ENCODE measurements around the gene NPHP3. TPM values are rescaled to one million over a fixed set of nuclear protein-coding genes. Genes with fewer than 3 reads are reported as not detected.
A peak's percentile ranks its signal among the peaks of the same experiment; 100 is the strongest.

Gene NPHP3
- total and polyA plus RNA-seq, 3 donors from 2014 or later, result 17.7 to 41.2 (median 40.9) TPM

DNA sequence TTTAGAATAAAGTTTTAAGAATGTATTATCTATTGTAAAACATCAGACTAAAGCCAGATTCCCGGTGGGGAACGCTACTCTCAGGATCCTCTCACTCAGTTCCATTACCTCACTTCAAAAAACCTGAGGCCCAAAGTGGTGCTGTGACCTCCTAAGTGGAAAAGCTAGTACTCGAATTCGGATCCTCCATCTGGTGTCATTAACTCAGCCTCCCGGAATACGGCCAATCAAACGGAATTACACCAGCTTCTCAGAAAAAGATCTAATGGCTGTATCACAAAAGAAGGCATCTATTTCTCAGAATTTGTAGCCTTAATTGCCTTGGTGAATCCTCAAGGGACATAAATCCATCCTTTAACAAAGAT lies 63.2 kb downstream of the NPHP3 start:
- Histone ChIP-seq H3K36me3 (ENCODE audit: low read depth, missing control alignments) (no peaks in the 10 kb centered on the region), H3K27me3 (no peaks in the 10 kb centered on the region), H3K9me3 (no peaks in the 10 kb centered on the region), H3K4me3 (peak overlapping the region; percentile 81 to 96), H3K27ac (peak overlapping the region; percentile 89 to 90), H3K4me1 (peaks cover 17% of the 10 kb centered on the region)
- WGBS, 2 donors, result 2 to 3% methylated on average over 7 of the region's 7 CpGs
- intact Hi-C loops (cut with DNase I; ENCODE audit: low total_unique reads), result no loop called here
- DNase-seq, result peak; percentile 42
- no peak for TF ChIP-seq POLR2A (IDR thresholded peaks at IDR 0.05)
- TF ChIP-seq, protein P1, sequence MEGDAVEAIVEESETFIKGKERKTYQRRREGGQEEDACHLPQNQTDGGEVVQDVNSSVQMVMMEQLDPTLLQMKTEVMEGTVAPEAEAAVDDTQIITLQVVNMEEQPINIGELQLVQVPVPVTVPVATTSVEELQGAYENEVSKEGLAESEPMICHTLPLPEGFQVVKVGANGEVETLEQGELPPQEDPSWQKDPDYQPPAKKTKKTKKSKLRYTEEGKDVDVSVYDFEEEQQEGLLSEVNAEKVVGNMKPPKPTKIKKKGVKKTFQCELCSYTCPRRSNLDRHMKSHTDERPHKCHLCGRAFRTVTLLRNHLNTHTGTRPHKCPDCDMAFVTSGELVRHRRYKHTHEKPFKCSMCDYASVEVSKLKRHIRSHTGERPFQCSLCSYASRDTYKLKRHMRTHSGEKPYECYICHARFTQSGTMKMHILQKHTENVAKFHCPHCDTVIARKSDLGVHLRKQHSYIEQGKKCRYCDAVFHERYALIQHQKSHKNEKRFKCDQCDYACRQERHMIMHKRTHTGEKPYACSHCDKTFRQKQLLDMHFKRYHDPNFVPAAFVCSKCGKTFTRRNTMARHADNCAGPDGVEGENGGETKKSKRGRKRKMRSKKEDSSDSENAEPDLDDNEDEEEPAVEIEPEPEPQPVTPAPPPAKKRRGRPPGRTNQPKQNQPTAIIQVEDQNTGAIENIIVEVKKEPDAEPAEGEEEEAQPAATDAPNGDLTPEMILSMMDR (IDR thresholded peaks at IDR 0.05), result no peak

DNA sequence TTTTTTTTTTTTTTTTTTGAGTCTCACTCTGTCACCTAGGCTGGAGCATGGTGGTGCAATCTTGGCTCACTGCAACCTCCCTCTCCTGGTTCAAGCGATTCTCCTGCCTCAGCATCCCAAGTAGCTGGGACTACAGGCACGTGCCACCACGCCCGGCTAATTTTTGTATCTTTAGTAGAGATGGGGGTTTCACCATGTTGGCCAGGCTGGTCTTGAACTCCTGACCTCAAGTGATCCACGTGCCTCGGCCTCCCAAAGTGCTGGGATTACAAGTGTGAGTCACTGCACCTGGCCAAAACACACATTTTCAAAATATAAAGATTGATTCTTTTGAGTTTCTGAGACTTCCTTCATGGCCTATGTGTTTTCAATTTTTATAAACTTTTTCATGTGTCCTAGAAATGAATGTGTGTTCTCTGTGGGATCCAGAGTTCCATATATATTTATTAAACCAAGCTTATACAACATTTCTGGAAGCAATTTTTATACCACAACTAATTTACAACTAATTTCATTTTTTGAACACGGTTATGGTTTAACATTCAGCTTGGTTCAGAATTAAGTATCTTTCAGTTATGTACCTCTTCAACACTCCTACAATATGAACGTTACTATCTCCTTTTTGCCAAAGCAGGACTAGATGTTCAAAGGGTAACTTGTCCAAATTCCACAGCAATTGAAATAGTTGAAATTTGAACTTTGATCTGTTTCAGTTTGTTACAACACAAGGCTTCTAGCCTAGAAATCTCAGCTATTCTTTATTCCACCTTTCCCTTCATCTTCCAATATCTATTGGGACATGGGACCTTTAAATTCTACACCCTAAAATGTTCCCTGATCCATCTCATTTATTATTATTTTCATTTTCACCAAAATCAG lies 64.1 kb downstream of the NPHP3 start:
- H3K4me1 ChIP-seq, result peaks cover 17% of the 10 kb centered on the region
- peak overlapping the region in 1 of 2 donors; percentile 90 for H3K27ac ChIP-seq
- H3K4me3 ChIP-seq, result no peak overlapping the region
- 67 to 74% methylated on average over 5 to 8 of the region's 8 CpGs for WGBS, 2 donors
- DNase-seq, result no peak
- H3K36me3 ChIP-seq (ENCODE audit: low read depth, missing control alignments), result no peaks in the 10 kb centered on the region
- TF ChIP-seq POLR2A (IDR thresholded peaks at IDR 0.05), result no peak
- TF ChIP-seq, protein P1 (IDR thresholded peaks at IDR 0.05), result no peak
- no peaks in the 10 kb centered on the region for H3K9me3 ChIP-seq
- intact Hi-C loops (cut with DNase I; ENCODE audit: low total_unique reads), result no loop called here
- no peaks in the 10 kb centered on the region for H3K27me3 ChIP-seq

GRCh38 chr3:132655471-132655870 lies 66.7 kb downstream of the NPHP3 start:
- no peaks in the 10 kb centered on the region for H3K27me3 ChIP-seq
- H3K36me3 ChIP-seq (ENCODE audit: low read depth, missing control alignments), result no peaks in the 10 kb centered on the region
- no peak for TF ChIP-seq POLR2A (IDR thresholded peaks at IDR 0.05)
- TF ChIP-seq, protein P1 (IDR thresholded peaks at IDR 0.05), result no peak
- no peak for DNase-seq
- no peak overlapping the region for H3K27ac ChIP-seq
- H3K9me3 ChIP-seq, result no peaks in the 10 kb centered on the region
- intact Hi-C loops (cut with DNase I; ENCODE audit: low total_unique reads), result no loop called here
- peaks cover 11% of the 10 kb centered on the region for H3K4me1 ChIP-seq
- H3K4me3 ChIP-seq, result no peak overlapping the region
- WGBS, 2 donors, result 55 to 67% methylated on average over 2 of the region's 2 CpGs

GRCh38 chr3:132654721-132655120 lies 67.5 kb downstream of the NPHP3 start:
- WGBS, 2 donors, result 84 to 85% methylated on average over 5 of the region's 5 CpGs

More at GRCh38 chr3:132654721-132655120, 67.5 kb downstream of the NPHP3 start:
- Histone ChIP-seq H3K4me1 (peaks cover 11% of the 10 kb centered on the region), H3K27me3 (no peaks in the 10 kb centered on the region), H3K9me3 (no peaks in the 10 kb centered on the region), H3K36me3 (ENCODE audit: low read depth, missing control alignments) (no peaks in the 10 kb centered on the region), H3K27ac (no peak overlapping the region), H3K4me3 (no peak overlapping the region)
- DNase-seq, result no peak
- TF ChIP-seq, protein P1 (IDR thresholded peaks at IDR 0.05), result no peak
- no peak for TF ChIP-seq POLR2A (IDR thresholded peaks at IDR 0.05)
- intact Hi-C loops (cut with DNase I; ENCODE audit: low total_unique reads), result no loop called here

Data from testis (tissue), 3 donors.